HG02840 (cell line): Measurements from ENCODE around the gene PARP11.

ENCODE experiments used
- ATAC-seq: cut with Tn5 transposase; IDR thresholded peaks from one replicate; pipeline ENCODE4 v1.9.1; 2021; ENCODE audit warnings: mild to moderate bottlenecking, moderate library complexity, moderate number of reproducible peaks; ENCODE audit not compliant: unreplicated experiment, low FRiP score

PARP11 gene, protein sequence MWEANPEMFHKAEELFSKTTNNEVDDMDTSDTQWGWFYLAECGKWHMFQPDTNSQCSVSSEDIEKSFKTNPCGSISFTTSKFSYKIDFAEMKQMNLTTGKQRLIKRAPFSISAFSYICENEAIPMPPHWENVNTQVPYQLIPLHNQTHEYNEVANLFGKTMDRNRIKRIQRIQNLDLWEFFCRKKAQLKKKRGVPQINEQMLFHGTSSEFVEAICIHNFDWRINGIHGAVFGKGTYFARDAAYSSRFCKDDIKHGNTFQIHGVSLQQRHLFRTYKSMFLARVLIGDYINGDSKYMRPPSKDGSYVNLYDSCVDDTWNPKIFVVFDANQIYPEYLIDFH

GRCh38 chr12:3872800-3873636 lies at the start of gene PARP11:
PARP11 (minus strand) TSS chr12:3873399; CDS start chr12:3873229, 170 bp downstream.
- ATAC-seq: peak; percentile 93

DNA sequence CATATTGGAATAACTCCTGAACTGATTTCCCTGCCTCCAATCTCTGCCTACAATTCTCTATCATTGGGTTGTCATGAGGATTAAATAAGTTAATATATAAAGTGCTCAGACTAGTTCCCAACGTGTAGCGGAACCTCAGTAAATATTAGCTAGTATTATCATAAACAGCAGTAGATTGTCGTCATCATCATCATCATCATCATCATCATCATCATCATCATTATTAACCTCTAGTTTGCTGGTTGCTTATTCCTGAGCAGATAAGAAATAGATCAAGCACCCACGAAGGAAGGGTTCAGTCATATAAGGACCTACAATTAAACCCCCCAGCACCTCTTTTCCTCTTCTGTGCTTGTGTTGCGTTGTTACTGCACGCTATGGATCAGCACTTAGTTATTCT lies 48.8 kb upstream of the PARP11 start:
- no peak for ATAC-seq

DNA sequence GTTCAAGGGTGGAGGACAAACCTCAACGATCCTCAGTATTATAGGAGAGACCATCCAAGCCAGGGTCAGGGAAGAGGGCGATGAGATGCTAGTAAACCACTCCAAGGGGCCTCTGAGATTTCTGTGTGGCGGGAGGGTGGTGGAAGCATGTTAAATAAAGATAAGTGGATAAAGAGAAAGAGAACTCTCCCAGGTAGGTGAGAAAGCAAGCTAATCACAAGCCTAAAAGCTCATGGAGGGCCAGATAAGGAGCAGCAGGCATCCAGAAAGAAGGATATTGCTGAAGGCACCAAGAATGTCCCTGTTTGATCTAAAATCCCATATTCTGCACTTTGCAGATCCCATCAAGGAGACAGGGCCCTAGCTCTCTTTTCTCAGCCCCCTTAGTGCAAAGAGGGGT lies 48.3 kb upstream of the PARP11 start:
- no peak for ATAC-seq

- ATAC-seq: no peak
Observed at GRCh38 chr12:3921151-3921471, 47.9 kb upstream of the PARP11 start.

GRCh38 chr12:3920351-3921150 lies 47.4 kb upstream of the PARP11 start:
- ATAC-seq: no peak

DNA sequence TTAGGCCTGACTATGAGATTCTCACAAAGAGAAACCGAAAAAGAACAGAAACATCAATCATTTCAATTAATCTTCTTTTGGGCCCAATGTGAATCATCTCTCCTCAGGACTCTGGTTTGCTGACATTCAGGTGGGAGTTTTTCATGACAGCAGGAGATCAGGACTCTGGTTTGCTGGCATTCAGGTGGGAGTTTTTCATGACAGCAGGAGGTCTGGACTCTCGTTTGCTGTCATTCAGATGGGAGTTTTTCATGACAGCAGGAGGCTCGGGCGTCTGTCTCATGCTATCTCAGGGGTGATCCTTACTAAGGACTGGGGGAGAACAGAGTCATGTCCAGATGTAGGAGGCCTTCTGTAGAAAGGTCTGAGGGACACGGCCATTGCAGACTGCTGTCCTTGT lies 40.1 kb upstream of the PARP11 start:
- no peak for ATAC-seq

- ATAC-seq: no peak
Observed at GRCh38 chr12:3912863-3913262, 39.7 kb upstream of the PARP11 start.

DNA sequence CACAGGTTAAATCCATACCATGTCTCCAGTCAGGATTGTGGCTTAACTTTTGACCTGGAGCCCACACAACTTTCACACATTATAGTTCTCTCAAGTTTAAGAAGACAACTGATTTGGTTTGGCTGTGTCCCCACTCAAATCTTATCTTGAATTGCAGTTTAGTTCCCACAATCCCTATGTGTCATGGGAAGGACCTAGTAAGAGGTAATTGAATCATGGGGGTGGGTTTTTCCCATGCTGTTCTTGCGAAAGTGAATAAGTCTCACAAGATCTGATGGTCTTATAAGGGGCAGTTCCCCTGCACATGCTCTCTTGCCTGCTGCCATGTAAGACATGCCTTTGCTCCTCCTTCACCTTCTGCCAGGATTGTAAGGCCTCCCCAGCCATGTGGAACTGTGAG lies 38.2 kb upstream of the PARP11 start:
- ATAC-seq: no peak

- no peak for ATAC-seq
Observed at GRCh38 chr12:3905664-3906063, 32.5 kb upstream of the PARP11 start.

- ATAC-seq: no peak
Observed at GRCh38 chr12:3904999-3905398, 31.8 kb upstream of the PARP11 start.

DNA sequence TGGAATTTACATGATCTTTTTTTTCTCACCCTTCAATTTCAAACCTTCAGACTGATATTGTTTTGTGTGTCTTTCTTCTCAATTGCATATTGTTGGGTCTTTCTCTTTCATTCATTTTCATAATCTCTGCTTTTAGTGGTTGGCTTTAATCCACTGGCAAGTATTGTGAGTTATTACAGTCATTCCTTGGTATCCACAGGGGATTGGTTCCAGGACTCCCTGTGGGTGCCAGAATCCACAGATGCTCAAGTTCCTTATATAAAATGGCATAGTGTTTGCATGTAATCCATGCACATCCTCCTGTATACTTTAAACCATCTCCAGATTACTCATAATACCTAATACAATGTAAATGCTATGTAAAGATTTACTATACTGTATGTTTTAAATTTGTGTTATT lies 29.7 kb upstream of the PARP11 start:
- no peak for ATAC-seq

GRCh38 chr12:3901116-3901515 lies 27.9 kb upstream of the PARP11 start:
- ATAC-seq: no peak

DNA sequence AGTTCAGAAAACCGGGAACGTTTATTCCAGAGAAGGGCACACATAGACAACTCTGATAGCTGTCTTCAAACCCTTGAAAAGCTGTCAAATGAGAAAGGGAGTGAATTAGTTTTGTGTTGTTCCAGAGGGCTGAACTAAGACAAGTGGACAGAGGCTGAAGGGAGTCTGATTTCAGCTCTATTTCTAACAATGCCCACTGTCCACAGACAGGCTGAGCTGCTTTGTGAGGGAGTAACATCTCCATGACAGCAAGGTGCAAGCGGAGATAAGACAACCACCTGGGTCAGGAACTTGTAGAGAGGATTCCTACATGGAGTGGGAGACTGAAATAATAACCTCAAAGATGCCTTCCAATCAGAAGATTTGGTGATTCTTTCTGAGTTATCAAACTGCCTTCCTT lies 25.6 kb upstream of the PARP11 start:
- ATAC-seq: no peak

DNA sequence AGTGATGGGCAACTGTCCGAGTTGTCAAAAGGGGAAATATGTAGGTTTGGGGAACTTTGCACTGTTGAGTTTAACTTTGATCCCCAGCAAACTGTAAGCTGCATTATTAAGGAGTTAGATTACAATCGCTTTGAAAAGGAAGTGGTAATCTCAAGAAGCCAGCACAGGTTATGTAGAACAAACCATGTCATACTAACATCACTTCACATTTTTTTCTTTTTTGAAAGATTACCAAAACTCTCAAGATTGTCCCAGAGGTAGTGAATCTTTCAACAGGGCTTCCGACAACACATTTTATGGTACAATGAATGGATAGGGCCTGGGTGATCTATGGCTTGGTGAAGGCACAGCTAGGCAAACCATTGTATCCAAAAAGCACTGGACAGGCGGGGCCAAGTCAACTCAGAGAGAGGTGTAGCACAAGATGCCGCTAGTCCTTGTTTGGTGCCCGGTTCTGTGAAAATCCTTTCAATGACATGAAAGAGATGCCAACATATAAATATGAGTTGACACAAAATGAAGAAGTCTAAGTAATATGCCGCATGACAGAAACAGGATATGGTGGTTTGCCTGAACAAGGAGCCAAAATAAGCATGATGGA lies 24.3 kb upstream of the PARP11 start:
- ATAC-seq: no peak

DNA sequence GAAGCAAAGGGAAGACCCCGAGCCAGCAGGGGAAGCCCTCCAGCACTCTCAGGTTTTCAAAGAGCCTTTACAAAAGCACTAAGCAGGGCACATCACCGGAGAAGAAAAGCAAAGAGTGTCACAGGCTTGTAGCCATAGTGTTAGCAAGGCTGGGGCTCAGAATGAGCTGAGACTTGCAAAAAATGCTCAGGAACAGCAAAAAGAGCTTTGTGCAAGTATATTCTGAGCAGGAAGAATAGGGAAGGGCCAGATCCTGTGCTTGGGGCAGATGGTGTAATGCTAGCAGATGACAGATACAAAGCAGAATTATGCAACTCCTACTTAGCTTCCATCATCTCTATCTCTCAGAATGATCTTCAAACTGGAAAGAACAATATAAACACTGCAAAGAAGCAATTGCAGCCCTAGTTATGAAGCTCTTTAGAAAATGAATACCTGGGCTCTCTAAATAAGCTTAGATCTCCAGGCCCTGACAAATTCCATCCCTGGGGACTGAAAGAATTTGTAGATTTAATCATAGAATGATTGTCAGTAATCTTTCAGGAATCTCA lies 23.7 kb upstream of the PARP11 start:
- ATAC-seq: no peak

DNA sequence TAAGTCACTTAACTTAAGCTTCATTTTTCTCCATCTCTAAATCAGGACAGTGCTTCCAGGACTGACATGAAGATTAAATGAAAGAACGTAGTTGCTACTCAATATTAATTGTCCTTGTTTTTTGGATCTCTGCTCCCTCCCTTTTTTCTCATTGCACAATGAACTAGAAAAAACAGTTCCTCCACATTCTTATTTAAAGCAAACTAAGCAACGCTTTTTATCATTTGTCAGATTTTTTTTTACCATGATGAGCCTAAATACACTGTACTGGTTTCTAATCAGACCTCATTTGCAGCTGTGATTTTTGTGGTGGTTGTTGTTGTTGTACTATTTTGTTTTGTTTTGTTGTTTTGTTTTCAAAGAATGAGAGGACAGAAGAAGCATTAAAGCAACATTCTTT lies 23.2 kb upstream of the PARP11 start:
- no peak for ATAC-seq

DNA sequence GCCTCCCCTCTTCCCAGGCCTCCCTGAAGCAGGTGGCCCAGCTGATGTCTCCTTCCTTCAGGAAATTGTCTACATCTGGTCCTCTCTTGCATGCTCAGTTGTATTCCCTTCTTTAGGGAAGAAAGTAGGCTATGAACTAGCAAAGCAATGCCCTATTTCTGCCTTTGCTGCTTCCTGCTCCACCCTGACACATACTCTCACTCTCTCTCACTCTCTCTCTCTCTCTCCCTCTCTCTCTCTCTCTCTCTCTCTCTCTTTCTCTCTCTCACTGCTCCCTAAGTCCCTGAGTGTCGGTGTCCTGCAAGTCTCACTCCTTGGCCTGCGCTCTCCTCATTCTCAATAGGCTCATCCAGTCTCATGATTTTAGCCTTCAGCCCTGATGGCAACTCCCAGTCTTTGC lies 19.4 kb upstream of the PARP11 start:
- no peak for ATAC-seq

DNA sequence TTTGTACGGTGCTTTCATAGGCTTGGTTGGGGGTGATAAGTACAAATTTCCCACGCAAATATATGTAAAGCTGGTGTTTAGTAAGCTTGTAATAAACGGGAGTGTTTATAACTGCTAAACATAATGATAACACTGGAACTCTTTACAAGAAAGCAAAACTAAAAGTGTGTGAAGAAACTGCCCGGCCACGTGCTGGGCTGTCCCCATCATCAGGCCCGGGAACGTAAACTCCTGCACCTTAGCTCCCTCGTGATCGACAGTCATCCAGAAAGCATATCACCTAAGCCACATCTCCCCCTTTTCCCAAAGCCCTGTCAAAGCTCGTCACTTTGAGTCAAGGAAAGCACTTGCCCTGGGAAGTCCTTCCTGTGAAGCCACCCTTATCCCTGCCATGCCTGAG lies 18.0 kb upstream of the PARP11 start:
- no peak for ATAC-seq

GRCh38 chr12:3888659-3889058 lies 15.5 kb upstream of the PARP11 start:
- ATAC-seq: no peak

GRCh38 chr12:3885277-3886094 lies 12.3 kb upstream of the PARP11 start:
- ATAC-seq: no peak
